HG03442 (cell line): Measurements from ENCODE around the gene ELAC2.

ENCODE experiments used
- ATAC-seq: cut with Tn5 transposase; IDR thresholded peaks from one replicate; pipeline ENCODE4 v1.9.1; 2021; ENCODE audit warnings: mild to moderate bottlenecking, moderate library complexity; ENCODE audit not compliant: unreplicated experiment

Gene ELAC2

DNA sequence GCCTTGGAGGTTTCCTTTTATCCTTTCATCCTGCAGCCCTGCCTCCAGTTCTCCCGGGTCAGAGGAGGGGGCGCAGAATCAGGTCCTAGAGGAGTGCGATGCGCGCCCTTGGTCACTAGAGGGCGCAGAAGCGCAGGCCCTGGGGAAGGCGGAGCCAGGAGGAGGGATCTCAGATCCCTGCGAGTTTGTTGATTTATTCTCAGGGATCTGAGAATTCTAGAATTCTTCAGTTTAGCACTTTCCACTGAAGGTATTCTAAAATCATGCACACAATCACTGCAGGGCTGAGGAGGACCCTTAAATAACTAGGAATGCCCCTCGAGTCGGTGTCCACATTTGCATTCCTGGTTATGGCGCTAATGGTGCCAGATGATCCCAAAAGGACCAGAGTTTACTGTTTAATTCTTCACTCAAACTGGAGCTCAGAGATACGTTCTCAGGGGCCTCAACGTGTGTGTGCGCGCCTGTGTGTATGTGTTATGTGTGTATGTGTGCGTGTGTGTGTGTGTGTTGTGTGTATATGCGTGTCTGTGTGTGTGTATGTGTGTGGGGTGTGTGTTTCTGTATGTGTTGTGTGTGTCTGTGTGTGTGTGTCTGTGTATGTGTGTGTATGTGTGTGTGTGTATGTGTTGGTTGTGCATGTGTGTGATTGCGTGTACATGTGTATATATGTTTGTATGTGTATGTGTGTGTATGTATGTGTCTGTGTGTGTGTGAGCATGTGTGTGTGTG lies 6.9 kb upstream of the ELAC2 start:
- ATAC-seq: peak; percentile 71

DNA sequence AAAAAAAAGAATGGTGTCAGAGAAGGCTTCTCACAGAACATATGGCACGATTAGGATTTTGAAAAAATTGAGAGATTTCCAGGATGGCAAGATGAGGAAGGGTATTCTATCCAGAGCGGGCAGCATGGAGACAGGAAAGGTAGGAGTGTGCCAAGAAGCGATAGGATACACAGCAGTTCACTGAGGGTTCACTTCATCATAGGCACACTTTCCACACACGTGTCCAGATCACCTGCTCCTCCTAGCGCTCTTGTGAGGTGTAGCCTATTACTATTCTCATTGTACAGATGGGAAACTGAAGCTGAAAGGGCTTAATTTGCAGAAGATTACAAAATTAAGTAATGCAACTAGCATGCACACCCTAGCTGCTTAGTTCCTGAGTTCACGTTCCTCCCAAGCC lies 6.2 kb upstream of the ELAC2 start:
- peak; percentile 6 for ATAC-seq

DNA sequence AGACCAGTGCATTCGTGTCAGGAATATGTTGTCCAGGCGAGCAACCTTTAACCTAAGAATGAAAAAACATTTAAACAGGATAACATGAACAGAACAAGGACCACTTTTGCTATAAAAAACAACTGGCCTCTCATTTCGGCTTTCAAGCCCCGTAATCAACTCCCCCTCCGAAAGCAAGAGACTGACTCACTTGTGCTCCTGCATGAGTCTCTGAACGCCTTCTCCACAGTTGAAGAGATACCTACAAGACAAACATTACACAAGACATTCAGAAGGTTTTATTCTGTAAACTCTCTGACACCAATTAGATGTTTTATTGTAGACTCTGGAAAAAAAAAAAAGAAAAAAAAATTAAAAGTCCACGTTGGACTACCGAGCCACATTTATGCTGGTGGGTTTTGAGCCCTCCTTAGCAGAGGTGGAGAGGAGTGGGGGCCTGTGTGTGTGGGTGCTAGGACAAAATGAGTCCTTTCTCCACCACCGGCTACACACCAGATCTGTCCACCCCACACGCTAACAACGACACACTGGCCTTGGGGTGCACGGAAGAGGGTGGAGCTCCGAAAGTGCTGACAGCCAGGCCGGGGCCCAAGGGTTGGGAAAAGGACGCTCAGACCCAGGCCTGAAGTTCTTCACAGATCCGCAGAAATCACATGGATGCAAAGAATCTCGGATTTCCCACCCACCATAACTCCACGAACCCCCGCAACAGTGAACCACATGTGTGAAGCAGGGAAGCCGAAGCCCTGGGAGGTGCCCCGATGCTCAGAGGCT lies 759 bp downstream of the ELAC2 start:
- peak; percentile 9 for ATAC-seq

DNA sequence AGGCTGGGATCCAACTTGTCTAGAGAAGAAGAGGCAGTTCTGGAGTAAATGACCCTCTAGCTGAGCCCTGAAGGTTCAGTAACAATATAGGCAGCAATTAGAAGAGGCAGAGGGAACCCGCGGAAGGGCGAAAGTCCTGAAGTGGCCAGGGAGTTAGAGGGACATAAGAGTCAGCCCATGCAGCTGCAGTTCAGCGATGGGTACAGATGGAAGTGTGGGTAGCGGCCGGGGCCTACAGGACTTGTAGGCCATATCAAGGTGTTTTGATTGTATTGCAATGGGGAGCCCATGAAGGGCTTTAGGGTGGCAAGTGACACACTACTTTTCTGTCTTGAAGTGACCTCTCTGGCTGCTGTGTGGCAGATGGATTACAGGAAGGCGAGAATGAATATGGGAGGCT lies 3.0 kb downstream of the ELAC2 start:
- ATAC-seq: no peak

DNA sequence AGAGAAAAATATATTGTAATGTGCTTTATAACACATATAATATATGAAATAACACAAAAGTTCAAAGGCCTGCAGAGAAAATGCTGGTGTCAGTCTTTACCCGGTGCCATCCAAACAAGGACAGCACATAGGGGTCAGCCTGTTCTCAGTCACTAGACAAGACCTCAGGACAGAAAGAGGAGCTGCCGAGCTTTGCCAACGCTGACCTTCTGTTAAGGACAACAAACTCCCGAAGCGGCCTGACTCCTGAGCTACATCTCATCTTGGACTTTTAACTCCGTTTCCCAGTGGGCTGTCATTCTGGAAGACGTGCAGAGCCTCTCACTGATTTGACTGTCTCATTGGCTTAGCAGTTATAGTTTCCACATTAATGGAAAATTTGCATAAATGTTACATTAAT lies 6.9 kb downstream of the ELAC2 start:
- ATAC-seq: no peak

DNA sequence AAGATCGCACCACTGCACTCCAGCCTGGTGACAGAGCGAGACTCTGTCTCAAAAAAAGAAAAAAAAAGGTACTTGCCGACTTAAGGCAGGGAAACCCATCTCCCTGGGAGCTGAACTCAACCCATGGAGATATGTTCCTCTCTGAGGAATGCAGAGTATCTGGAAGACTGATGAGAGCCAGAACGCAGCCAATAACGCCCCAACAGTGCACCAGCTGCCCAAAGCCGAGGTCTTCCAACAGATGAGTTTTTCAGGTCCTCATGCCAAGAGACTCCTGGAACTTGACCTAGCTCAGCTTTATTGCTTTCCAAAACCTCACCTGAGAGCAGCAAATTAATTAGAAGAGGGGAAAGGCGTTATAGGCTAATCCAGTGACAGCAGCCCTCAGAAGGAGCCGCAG lies 9.4 kb downstream of the ELAC2 start:
- no peak for ATAC-seq

DNA sequence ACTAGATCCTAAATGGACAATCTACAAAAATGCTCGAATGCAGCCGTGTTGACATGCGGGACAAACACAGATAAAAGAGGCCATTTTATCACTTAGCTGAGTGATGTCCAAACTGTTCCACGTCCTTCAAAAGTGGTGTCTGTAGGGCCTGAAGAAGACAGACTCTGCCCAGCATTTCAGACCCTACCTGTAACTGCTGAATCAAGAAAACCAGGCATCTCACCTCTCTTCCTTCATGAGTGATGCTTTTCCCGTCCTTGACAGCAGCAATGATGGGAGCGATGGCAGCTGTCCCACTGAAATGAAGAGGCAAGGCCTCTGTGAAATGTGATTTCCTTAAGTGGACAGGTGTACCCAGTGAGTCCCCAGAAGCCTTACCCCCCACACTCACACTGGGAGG lies 12.3 kb downstream of the ELAC2 start:
- no peak for ATAC-seq

DNA sequence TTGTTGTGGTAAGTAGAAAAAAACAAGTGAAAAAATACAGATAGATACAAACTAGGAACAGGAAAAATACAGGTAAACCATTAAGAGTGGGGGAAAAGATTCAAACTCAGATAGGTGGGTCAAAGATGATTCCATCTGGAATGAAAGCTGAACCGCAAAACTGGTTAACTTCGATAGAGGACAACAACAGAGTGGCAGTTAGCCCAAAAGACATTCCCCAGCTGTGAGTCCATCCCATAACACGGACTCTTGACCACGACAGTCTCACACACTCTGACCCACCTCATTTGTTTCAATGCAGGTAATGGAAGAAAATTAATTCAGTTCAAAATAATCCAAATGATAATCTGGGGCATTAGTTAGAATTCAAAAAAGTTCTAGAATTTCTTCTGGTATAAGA lies 13.5 kb downstream of the ELAC2 start:
- no peak for ATAC-seq

DNA sequence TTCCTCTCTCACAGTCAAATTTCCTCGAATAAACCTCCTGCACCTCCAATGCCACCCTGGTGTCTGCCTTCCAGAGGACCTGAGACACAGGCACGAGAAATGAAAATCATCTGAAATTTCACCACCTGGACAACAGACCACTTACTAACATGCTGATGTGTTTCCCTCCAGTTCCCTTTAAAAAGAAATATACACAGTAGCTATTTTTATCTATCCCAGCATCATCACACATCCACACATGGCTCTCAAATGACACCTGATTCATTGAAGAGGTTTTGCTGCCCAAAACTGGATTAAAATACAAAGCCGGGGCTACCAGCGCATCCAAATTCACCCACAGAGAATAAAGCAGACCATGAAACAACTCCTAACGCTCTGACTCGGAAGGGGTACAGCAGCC lies 13.9 kb downstream of the ELAC2 start:
- ATAC-seq: no peak

DNA sequence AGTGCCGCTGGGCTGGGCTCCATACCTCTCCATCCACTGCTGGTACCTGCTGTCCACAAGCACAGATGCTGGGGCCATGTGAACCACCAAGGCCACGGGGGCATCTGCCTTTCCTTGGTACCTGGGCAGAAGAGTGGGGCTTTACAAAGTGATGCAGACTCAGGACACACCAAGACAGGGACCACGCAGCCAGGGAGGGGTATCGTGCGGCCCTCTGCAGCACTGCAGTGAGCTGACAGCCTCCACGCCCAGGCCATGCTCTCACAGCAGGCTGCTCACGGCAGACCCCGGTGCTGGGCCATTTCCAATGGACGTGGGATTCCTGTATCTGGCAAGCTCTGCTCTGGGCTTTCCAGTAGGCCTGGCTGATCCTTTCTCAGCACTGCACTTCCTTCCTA lies 14.4 kb downstream of the ELAC2 start:
- no peak for ATAC-seq

DNA sequence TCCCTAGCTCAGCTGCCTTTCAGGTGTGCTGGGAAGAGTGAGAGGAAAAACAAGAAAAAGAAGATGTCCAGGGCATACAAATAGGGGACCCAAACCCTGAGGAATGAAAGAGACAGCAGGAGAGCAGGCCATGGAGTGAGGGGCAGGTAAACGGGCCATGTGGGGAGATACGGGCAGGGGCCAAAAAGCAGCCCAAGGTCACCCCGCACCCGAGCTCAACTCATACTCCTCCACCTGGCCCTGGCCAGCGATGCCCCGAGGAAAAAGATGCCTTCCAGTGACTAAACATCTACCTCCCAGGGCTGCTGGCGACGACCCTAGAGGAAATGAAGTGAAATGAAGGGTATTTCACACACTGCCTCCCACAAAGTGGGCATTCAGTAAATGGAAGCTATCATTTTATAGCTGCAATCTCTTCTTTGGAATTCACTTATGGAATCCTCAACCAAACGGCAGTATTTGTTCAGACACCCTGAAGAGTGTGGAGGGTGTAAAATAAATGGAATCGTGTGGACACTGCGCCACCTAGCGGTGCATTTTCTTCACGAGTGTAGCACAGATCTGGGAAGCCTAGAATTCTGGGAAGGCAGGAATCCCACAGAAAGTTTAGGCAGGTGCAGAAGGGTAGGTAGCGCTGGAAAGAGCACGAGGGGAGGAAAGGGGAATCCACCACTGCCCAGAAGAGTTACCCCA lies 14.9 kb downstream of the ELAC2 start:
- no peak for ATAC-seq

DNA sequence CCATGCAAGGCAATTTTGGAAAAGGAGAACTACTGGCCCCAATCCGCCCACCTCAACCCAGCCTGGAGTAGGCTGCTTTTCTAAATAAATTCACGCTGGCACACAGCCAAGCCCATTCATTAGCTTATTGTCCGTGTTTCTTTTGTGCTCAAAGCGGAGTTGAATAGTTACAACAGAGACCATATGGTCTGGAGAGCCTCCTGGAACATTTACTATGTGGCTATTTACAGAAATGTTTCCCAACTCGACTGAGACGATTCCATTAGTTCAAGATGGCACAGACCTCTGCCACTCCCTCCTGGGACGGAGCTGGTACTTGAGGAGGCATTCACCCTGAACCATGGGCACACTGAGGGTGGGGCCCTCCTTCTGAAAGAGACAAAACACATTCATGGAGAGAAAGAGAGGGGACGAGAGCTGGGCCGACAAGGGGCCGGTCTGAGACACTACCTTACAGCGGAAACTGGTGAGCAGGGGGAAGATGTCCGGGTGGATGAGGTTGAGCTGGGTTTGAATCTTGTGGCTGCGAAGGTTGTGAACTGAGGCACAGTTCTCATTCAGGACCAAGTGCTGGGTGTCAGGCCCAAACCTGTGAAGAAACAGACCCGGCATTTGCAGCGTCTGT lies 15.7 kb downstream of the ELAC2 start:
- ATAC-seq: no peak

DNA sequence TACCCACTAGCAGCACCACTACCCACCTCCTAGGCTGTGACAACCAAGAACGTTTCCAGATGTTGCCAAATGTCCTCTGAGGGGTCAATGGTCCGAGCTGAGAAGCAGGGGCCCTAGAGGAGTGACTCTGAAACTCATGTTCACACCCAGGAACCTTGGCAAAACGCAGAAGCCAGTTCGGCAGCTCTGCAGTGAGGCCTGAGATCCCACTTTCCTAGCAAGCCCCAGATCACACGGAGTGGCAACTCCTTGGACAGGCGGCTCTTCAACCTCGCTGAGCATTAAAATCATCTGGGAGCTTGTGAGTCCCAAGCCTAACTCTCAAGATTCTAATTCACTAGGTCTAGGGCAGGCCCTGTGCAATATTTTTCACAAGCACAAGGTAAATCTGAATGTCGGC lies 17.3 kb downstream of the ELAC2 start:
- ATAC-seq: no peak

DNA sequence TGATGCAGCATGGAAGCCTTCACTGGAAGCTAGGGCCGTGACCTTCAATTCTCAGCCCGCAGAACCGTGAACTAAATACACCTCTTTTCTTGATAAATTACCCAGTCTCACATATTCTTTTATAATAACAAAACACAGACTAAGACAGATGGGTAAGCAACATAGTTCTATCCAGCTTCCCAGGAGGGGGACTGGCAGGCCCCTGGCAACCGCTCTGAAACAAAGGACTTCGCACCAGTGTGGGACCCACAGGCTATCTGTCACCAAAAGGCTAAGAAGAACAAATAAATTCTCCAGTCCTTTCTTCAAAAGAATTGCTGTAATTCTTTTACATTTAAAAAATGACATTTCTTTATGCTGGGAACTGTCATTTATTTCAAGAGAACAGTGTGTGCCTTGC lies 19.0 kb downstream of the ELAC2 start:
- ATAC-seq: no peak

DNA sequence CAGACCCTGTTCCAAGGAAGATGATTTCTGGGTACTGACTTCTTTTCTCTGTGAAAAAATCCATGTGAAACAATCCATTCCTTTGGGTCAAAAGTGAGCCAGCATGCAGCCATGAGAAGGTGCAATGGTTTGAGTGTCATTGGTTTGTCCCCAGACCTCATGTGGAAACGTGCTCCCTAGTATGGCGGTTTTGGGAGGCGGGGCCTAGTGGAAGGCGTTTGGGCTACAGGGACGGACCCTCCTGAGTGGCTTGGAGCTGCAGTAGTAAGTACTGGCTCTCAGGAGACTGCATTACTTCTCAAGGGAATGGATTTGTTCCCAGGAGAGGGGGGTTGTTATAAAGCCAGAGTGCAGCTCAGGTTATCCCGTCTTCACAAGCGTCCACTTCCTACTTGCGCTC lies 19.4 kb downstream of the ELAC2 start:
- no peak for ATAC-seq

DNA sequence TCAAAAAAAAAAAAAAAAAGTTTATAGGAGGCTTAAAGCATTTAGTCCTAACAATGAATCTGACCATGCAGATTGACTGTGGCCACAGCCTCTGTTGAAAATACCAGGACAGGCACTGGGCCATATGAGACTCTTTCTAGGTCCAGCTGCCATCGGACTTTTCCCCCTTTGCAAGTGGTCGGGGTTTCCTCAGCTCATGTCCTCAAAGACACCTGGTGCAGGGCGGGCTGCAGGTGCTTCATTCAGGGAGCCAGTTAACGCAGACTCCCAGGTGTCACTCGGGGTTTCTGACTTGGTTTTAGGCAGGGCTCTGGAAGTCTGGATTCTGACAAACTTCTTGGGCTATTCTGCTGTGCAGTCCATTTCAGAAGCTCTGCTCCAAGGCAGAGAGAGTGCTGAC lies 20.9 kb downstream of the ELAC2 start:
- no peak for ATAC-seq

DNA sequence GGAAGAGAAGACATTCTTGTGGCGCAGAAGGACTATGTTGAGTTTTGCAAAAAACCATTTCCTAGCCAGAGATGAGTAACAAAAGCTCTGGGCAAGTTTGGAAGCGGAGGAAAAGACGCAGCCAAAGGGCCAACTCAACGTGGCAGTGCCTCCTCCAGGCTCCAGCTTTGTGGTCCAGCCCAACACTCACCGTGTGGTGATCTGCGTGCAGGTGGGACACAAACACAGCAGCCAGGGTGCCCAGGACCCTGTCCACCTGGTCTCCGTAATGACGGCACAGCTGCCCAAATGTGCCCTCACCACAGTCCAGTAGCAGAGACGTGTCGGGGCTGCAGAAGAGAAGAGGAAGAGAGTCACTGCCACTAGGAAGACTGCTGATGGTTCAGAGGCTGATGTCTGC lies 21.5 kb downstream of the ELAC2 start:
- ATAC-seq: no peak

DNA sequence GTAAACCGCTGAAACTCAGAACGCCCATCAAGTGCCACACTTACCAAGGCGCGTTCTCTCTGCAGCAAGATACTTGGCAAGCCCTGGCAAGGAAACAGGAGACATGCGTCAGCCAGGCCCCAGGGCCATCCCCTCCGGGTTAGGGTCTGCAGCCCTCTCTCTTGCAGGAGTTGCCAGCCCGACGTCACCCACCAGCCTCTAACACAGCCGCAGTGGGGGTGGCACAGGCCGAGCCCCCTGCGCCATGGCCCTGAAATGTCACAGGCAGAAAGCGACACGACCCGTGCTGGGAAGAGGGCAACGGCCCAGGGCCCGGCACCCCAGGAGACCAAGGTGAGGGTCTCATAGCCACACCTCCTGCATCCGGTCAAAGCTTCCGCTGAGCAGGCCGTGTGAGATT lies 21.9 kb downstream of the ELAC2 start:
- no peak for ATAC-seq

DNA sequence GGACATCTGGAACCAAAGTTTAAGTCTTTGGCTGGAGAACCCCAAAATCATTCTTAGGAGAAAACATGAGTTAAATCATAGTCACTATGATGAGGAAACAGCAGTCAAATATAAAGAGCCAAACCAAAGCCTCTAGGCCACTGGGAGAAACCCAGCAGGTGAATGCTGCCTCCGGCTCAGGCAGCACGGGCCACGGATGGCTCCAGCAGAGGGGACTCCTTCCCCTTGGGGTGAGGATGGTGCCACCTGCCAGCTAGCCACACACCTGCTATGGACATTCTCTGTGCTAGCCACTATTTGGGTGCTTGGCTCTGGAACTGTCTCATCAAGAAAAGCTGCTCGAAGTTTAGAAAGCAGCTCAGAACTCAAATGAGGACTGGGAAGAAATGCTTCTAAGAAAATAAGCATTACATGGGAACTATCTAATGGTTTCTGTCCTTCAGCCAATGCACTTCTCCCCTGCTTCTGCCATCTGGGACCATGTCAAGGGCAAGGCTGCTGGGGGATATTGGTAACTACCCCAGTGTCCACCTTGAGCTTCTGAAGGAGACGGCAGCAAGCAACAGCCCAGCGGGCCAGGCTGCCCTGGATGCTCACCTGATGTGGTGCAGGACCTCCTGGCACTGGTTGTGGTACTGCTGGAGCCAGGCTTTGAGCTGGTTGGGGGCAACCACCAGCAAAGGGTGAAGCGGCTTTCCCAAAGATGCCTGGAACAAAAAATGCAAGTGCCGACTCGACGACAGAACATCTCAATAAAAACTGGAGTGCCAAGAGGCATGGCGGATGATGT lies 22.5 kb downstream of the ELAC2 start:
- ATAC-seq: no peak

DNA sequence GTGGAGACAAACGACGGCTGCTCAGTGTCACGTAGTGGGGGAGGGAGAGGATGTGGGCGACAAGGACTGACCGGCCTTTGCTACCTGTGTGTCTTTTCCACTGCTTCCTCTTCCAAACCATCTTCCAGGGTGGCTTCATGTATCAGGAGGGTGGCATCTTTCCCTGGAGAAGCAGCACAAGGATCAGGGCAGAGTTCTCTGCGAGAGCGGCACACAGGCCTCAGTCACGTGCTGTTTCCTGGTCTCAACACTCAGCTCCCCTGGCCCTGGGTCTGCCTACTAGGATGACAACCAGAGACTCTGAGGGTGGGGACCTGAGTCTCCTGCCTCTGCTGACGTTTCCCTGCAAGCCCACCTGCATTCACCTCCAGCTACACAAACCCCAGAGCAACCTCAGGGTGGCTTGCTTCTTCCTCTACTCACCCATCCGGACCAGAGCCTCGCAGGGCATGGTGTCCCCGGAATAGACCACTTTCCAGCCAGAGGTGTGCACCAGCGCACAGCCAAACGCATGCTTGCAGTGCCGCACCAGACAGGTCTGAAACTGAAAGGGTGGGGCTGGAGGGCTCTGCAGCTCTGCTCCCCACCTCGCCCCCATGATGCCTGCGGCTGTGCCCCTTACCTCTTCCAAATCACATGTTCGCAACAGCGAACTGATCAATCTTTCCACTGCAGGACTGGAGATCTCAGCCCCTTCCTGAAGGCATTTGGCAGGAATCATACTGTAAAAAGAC lies 23.3 kb downstream of the ELAC2 start:
- ATAC-seq: no peak
